Cortex of kidney (tissue), 1 donor: ENCODE data around the gene HIPK3.

ENCODE experiments used
- DNase-seq: peaks from one replicate; lab custom pipeline; 2025; lab: John Stamatoyannopoulos, UW

The HIPK3 gene

GRCh38 chr11:33390944-33391892 is 134.0 kb downstream of the HIPK3 start:
- no peak for DNase-seq

- no peak for DNase-seq
These were observed 134.7 kb downstream of the HIPK3 start for GRCh38 chr11:33391893-33392251.

DNA sequence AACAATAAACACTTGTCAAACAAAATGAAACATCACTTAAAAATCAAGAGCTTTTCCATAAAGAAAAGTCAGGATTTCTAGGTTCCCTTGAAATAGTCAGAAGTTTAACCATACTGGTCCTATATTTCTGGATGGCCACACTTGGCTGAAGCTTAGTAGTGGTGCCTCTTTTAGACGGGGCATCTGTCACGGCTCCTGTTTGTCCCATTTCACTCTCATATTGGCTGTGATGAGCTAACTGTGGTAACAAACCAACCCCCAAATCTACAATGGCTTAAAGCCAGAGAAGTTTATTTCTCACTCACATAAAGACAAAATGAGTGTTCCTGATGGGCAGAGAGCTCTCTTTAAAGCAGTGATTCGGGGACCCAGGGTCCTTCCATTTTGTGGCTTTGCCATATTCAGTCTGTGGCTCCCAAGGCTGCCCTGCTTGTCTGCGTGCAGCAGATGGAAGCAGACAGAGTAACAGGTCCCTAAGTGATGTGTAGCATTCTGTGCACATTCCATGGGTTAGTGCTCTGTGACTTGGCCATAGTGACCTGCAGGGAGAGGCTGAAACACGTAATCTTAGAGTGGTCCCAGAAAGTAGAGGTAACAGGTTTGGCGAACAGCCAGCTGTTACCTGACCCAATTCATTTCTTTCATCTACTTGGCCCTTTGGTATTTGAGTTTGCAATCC is 137.4 kb downstream of the HIPK3 start:
- no peak for DNase-seq

GRCh38 chr11:33396361-33396760 is 139.2 kb downstream of the HIPK3 start:
- no peak for DNase-seq

GRCh38 chr11:33399421-33399820 is 142.2 kb downstream of the HIPK3 start:
- DNase-seq: no peak

DNA sequence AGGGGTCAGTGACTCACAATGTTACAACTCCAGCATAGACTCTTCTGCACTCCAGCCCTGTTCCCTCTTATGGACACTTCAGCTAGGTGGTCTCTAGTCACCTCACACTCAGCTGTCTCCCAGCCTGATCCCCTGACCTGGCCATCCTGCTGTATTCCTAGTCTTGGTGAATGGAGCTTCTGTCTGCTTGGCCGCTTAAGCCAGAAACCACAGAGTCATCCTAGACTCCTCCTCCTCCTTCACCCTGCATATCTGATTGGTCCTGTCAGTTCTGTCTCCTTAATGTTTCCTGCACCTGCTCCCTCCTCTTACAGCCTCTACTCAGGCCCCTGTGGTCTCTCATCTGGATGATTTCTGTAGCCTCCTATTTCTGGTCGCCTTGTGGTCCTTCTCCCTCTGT is 144.9 kb downstream of the HIPK3 start:
- no peak for DNase-seq

DNA sequence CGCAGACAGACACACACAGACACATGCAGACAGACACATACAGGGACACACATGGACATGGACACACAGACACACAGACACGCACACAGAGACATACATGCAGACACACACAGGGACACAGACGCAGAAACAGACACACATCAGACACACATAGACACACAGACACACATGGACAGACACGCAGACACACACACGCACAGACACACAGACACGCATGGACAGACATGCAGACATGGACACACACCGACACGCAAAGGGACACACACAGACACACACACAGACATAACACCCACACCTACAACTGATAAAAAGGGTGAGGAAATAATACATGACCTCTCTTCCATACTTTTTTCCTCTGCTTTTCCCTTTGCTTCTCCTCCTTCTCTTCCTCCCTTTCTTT is 146.2 kb downstream of the HIPK3 start:
- DNase-seq: no peak

- DNase-seq: no peak
These were observed 148.8 kb downstream of the HIPK3 start for GRCh38 chr11:33405834-33406602.
